Endometrium (tissue), 2 donors: ENCODE results near the gene TMEM238L.

Experiments used
- FAIRE-seq: peaks from 2 replicates; lab custom pipeline; 2012; peaks lifted over from hg19 to GRCh38; lab: Jason Lieb, UNC
- donor health status: control.
- donor health status: control.

TMEM238L gene

DNA sequence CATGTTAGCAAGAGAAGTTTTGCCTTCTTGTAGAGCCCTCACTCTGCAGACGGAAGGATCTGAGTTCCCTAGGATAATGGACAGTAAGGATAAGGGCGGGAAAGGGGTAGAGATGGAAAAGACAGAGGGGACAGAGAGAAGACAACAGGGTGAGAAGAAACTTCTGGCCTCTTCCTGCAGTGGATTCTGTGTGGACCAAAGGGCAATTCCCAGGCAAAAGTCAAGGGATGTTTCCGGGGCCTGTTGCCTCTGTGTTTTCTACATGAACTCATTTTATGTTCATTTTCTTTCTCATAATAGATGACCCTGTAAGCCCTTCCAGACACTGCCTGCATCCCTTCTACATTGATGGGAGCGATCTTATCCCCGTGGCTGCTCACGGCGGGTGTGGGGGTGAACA lies 647 bp upstream of the TMEM238L start:
- no peak for FAIRE-seq

DNA sequence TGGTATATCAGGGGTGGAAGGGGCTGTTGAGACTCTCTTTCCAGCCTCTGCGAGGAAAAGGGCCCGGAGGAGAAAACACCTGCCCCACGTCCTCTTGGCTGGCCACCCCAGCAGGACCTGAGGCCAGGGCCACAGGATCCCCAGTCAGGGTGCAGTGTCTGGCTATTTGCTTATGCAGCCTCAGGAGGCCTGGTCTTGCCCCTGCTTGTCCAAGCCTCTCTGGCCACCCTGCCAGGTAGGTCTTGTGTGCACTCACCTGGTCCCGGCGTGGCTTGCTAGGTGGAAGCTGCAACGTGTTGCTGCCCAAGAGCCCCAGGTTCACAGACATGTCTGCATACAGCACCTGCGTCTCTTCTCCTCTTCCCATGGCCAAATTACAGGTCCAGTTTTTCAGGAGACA lies 549 bp downstream of the TMEM238L start:
- FAIRE-seq = no peak

DNA sequence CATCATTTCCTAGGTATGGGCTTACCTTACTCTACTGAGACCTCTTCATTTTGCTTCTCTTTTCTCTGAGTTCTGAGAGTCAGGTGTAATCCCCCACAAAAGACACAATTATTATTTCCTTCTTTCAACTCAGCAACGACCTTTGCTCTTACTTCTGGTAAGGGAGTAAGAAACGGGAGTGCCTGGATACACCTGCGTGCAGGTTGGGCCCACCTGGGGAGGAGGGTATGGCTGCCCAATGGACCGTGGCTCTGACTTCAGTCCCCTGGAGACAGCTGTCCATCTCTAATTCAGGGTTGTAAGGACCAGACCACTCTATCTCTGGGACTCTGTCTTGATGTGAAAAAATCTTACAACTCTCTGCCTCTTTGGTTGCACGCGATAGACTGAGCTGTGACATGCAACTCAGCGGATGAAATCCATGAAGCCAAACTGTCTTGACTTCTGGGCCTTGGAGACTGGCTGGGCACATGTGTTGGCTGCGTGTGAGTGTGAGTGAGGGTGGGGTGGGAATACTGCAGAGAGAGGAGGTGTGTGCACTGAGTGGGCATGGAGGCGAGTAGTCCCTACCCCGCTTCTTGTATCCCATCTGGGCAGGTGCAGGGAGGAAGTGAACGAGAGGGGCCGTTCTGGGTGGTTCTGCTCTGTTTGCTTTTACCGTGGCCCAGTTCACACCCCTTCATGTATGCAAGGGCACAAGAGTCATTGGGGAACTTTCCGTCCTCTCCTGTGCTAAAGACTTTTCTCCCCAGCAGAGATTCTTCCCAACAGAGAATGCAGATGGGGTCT lies 1.2 kb downstream of the TMEM238L start:
- FAIRE-seq = no peak

DNA sequence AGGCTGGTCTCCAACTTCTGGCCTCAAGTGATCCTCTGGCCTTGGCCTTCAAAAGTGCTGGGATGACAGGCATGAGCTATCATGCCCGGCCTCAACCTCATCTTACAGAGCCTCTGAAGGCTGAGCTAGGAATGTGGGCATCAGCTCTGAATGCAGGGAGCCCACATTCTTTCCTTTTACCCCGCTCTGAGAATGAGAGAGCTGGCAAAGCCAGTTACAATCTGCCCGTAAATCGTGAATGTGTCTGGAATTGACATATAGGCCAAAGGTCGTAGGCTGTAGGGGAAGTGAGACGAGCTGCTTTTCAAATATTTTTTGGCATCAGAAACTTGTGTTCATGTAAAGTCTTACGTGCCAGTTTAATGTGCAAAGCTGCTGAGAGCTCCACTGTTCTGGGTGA lies 4.5 kb downstream of the TMEM238L start:
- no peak for FAIRE-seq

DNA sequence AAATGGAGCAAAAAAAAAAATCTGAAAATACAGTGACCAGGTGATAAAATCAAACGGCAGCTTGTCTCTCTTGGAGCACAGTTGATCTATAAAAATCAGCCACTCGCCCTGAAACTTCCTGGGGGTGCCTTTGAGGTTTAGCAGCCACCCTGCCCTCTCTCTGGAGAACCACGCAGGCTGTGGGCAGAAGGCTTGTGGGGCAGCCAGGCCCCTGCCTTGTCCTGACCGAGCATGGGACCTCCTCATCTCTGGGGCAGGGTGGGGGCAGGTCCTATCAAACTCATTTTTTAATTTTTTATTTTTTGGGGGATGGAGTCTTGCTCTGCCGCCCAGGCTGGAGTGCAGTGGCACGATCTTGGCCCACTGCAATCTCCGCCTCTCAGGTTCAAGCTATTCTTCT lies 5.0 kb downstream of the TMEM238L start:
- no peak for FAIRE-seq

DNA sequence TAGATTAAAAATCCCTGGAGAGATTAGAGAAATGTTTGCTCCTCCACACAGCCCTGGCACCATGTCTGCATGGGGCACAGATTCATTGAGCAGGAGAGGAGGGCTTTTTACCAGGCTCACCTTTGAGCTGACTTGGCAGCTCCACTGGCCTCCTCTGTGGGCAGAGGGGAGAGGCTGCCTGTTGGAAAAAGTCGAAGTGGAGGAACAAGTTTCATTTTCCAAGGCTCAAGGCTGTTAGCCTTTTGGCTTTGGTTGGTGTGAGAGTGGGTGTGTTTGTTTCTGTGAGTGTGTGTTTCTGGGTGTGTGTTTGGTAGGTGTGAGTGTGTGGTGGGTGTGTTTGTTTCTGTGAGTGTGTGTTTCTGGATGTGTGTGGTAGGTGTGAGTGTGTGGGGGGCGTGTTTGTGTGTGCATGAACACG lies 5.6 kb downstream of the TMEM238L start:
- FAIRE-seq = no peak

DNA sequence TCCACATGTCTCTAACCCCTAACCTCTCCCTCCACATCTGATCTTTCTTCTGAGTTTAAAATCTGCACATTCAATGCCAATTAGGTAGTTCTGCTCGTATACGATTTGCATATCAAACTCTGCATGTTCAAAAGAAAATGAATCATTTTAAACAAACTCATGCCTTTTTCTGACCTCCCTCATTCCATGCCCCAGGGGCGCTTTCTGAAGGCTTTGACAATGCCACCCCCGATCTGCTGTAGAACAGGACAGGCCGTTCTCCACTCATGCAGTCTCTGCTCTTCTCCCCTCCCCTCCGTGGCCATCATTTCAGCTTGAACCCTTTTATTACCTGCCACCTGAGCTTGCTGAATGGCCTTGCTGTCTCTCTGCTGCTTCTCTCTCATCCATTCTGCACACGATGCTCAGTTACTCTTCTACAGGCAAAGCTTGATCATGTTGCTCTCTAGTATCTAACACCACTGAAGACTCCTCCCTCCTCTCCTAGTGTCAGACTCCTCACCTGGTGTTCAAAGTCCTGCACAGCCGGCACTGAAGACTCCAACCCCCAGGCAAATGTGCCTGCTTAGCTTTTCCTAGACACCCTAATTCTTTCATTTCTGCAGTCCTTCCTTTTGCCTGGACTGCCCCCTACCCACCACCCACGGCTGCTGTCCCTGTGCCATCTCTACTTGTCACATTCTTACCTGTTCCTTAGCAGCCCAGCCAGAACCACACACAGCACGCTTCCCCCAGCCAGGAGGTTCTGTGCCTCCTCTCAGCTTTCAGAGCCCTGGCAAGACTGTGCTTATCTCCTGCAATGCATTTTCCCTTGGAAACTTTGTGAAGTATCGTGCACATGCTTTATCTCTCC lies 6.2 kb downstream of the TMEM238L start:
- no peak for FAIRE-seq

DNA sequence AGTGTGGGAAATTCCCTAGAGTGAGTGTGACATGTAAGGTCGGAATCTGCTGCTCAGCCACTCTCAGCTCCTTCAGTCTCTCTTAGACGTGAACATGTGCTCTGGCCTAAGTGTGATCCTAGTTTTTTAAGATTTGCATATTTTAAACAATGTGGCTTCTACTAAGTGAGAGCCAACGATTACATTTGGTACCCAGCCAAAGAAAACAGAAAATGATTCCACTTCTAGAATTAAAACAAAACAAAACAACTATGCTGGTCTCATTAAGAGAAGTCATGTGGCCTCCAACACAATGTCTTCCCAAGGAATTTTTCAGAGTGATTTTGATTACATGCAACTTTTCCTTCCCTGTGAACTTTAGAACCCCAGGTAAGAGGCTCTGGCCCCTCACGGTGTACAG lies 10.1 kb downstream of the TMEM238L start:
- peak; percentile 97 for FAIRE-seq

DNA sequence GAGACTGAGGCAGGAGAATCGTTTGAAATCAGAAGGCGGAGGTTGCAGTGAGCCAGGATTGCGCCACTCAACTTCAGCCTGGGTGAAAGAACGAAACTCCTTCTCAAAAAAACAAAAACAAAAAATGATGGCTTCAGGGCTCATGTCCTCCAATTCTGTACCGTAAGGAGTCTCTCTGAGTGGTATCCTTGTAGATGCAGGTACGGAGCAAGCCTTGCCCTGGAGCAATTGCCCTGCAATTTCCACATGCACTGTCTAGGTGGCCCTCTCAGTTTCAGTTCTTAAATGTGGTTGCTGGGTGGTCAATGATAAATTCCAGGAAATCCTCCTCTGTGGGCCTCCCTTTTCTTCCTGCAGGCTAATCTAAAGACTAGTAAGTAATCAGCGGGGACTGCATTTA lies 10.6 kb downstream of the TMEM238L start:
- FAIRE-seq = no peak

DNA sequence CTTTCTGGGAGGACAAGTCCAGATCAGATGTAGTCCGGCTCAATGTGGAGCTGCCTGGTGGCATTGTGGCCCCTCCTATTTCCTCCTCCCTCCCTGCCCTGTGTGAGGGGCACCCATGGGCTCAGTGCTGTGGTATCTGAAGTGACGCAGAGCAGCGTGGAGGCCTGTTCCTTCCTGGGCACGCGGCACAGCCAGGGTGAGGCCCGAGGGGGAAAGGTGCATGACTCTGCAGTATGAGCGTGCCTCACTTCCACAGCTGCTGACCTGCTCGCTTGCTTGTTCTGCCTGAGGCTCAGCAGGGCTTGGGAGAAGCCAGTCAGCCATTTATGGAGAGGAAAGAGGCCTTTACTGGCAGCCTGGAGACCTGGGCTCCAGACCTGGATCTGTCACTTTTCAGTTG lies 11.7 kb downstream of the TMEM238L start:
- no peak for FAIRE-seq

DNA sequence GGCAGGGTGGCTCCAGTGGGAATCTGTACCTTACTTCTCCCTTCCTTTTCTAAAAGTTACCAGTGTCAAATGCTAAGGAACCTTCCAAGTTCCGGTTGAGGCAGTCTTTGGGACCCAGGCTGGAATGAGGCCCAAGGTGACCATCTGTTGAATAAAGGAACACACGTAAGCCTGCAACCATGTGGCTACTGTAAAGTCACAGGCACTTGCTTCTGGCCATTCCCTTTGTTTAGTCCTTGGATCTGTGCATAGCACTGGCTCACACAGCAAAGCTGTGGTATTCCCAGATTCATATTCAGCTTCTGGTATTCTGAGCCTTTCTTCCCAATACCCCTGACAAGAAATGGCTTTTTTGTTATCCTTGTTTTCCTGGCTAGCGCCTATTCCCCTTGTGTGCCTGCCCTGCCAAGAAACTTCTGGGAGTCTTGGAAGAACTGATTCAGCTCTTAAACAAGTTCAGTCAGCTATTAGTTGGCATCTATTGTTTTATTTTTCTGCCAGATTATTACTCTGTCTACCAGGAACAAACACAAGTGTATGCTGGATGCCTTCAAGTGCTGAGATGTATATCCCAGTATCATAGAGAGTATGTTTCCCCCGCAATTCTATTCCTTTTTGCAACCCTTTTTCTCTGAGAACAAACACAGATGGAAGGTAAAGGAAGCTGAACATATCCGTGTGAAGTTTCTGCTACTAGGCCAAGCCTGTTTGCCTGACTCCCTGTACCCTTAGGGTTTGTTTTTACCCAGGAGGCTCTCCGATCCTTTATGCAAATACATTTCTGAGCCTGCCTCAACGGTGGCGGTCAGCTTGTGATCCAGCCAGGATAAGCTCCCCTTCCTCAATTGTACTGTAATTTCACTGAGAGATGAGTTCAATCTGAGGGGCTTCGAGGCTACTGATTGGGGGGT lies 13.2 kb downstream of the TMEM238L start:
- no peak for FAIRE-seq

DNA sequence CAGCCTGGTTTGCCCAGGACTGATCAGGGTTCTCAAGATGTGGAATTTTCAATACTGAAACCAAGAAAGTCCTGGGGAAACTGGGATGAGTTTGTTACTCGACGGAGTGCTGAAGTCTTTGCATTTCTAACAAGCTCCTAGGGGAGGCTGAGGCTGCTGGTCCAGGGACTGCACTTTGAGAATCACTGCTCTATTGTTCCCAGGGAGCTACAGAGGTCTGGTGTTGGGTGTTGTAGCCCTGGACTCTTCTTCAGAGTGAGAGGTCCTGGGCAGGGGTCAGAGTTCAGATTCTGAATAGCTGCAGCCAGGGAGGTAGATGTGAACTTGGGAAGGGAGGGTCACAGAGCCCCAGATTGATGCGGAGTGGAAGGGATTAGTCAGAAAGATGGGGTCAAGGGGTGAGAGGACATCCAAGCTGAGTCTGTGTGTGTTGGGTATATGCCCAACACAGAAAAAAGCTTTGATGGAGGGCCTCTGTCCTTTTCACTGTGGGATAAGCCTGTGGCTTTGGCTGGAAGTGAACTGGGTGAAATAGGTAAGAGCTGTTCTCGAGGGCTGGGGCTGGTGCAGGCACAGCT lies 14.1 kb downstream of the TMEM238L start:
- no peak for FAIRE-seq

DNA sequence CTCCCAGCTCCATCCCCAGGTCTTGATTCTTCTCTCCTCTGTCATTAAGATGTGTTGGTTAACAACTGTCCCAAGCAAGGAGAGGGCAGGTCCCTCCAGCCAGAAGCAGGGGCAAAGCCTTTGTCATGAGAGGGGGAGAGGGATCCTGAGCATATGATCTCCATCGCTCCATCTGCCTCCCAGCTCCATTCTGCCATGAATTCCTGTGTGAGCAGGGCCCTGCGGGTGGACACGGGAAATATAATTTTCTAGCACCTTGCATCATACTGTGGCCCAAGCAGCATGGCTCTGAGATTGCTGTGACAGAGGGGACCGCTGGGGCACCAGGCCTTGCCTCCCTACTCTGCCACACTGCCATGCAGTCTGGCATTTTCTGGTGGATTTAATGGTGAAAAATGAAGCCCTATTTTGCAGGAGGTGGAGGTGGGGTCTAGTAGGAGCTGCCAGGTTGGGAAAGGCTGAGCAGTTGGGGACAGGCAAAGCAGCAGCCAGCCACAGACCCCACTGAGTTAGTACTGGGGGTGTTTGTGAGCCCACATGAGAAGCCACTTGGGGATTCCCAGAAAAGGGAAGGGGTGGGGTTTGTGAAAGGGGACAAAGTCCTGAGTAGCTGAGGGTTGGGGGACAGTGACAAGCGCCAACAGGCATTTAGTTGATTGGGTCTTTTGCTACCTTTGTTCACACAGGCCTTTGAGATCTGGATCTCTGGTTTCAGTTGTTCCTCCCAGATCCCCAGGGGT lies 16.4 kb downstream of the TMEM238L start:
- FAIRE-seq = no peak

DNA sequence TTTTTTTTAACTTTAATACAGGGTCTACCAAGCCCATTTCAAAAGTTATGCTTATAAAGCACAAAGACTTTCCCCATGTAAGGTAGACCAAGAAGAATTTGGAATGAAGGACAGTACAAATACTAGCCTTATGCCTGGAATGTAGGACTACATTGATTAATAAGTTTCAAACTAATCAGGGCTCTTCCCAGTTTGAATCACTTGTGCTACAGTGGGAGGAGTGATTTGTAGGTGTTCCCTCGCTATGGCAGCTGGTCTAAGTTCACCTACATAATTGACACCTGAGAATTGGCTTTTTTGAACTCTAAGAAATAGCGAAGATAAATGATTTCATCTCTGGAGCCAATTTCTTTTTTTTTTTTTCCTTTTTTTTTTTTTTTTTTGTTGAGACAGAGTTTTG lies 18.6 kb downstream of the TMEM238L start:
- FAIRE-seq = no peak

DNA sequence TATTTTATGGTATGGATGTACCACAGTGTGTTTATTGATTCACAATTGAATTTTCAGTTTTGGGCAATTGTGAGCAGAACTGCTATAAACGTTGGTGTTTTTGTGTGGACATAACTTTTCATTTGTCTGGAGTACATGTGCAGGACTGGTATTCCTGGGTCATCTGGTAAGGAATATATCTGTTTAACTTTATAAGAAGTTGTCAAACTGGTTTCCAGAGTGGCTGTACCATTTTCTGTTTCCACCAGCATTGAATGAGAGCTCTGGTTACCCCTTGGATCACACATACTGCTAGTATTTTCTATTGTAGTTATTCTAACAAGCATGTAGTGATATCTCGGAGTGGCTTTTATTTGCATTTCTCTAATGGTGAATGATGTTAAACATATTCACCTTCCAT lies 24.3 kb downstream of the TMEM238L start:
- FAIRE-seq = no peak

DNA sequence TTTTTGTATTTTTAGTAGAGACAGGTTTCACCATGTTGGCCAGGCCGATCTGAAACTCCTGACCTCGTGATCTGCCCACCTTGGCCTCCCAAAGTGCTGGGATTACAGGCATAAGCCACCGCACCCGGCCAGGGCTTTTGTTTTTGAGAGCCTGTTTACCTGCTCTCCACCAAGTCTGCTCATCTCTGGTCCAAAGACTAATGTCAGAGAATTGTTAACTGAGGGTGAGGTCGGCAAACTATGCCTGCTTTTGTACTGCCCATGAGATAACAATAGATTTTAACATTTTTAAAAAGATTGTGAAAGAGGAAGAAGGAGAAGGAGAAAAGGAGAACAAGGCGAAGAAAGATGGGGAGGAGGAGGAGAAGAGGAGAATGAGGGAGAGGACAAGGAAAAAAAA lies 26.0 kb downstream of the TMEM238L start:
- no peak for FAIRE-seq

DNA sequence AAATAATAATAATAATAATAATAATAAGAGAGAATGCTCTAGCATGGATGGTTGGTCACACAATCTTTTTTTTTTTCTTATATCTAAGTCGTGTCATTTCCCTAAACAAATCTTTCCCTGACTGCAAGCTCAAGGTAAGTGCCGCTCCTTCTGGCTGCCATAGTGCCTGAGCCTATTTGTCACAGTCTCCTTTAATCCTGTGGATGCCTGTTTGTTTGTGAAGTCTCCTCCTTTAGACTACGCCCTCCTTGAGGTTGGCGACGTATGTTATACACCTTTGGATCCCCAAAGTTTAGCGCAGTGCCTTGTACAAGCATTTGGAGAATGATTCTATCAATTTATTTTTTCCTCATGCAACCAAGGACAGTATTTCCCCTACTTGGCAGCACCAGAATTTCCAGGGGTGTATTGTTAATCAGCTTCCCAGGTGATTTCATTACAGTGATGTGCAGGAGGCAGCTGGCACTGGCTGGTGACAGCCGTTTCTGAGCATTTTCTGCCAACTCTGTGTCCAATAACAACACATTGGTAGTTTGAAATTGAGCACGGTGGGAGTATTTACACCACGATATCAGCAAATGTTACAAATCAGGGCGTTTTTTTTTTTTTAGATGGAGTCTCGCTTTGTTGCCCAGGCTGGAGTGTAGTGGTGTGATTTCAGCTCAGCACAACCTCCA lies 26.6 kb downstream of the TMEM238L start:
- FAIRE-seq = no peak

DNA sequence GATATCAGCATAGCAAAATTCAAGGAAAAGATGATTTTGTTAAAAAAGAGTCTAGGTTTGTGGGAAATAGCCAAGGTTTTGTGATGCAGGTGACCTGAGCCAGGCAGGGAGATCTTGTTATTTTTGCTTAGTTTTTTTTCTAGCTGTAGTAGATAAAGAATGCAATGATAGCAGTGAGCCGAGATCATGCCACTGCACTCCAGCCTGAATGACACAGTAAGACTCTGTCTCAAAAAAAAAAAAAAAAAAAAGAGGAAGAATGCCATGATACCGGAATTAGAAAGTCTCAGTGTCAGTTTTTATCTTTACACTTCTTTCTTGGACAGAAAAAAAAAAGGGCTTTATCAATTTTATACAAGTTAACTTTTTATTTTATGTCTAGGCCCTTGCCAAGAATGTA lies 27.5 kb downstream of the TMEM238L start:
- FAIRE-seq = no peak

DNA sequence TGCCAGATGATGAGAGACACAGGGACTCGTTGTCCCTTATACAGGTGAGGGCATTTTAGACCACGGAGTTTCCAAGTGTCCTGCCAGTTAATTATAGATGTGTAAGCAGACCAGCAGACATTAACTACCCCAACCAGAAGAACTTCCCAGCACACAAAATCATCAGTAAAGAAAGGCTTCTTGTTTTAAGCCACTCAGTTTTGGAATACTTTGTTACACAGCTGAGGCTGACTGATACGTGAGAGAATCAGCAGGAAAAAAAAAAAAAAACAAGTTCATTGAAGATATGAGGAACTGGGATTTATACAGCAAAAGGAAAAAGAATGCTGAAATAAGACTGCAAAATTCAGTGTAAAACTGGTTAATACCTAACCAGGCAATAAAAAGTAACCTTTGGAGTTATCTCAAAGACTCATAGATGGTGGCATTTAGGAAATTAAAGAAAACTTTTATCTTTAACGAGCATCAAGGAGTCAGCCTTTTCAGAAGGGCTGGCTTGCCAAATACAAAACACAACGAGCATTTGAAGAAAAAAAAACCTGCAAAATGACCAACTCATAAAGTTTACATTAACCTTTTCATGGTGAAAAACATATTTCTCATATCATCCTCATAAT lies 28.1 kb downstream of the TMEM238L start:
- FAIRE-seq = no peak

DNA sequence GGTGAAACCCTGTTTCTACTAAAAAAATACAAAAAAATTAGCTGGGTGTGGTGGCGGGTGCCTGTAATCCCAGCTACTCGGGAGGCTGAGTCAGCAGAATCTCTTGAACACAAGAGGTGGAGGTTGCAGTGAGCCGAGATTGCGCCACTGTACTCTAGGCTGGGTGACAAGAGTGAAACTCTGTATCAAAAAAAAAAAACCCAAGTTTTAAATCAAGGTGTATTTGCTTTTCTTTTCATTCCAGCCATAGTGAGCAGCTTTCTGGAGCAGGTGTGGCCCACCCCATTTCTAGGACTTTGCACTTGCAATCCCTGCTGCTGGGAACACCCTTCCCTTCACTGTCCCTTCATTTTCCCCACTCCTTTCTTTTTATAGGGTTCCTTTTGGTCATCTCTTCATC lies 28.8 kb downstream of the TMEM238L start:
- FAIRE-seq = no peak
